Heart left ventricle (tissue), 16 donors: ENCODE results near the gene CYP46A1. TPM values are rescaled to one million over a fixed set of nuclear protein-coding genes. Genes with fewer than 3 reads are reported as not detected.

Experiments
- ATAC-seq, 4 donors: fragments of 200-7000 bp; cut with Tn5 transposase; one replicate each; pipeline ENCODE4 v1.9.1; 2020 to 2022; ENCODE audit warnings: moderate library complexity in 4 of 4, mild to moderate bottlenecking in 3 of 4, moderate number of reproducible peaks in 1 of 4
- DNase-seq, 5 donors: peaks; one replicate each; pipeline ENCODE4 v3.0.0-alpha.2; 2020
- H3K27ac ChIP-seq, 12 donors: fragments of 200-600 bp; sonication (generic) in 4 of 12; one replicate each; pipeline versions ENCODE4 v1.5.0 to v1.8.0; 2016 to 2022; ENCODE audit warnings: mild to moderate bottlenecking in 2 of 12
- H3K27me3 ChIP-seq, 9 donors: fragments of 200-600 bp; sonication (generic) in 2 of 9; one replicate each; pipeline versions ENCODE4 v1.5.1 to v1.8.0; 2016 to 2022; ENCODE audit warnings: mild to moderate bottlenecking in 3 of 9
- H3K36me3 ChIP-seq, 9 donors: fragments of 200-600 bp; sonication (generic) in 2 of 9; one replicate each; pipeline versions ENCODE4 v1.5.0 to v1.8.0; 2018 to 2022; ENCODE audit warnings: mild to moderate bottlenecking in 2 of 9
- H3K4me1 ChIP-seq, 12 donors: fragments of 200-600 bp; sonication (generic) in 4 of 12; one replicate each; pipeline versions ENCODE4 v1.5.0 to v1.8.0; 2016 to 2022; ENCODE audit warnings: mild to moderate bottlenecking in 3 of 12
- H3K4me3 ChIP-seq, 12 donors: fragments of 200-600 bp; sonication (generic) in 4 of 12; one replicate each; pipeline versions ENCODE4 v1.5.0 to v1.8.0; 2017 to 2022; ENCODE audit warnings: mild to moderate bottlenecking in 9 of 12, moderate library complexity in 4 of 12
- H3K9me3 ChIP-seq, 12 donors: fragments of 200-600 bp; sonication (generic) in 4 of 12; one replicate each; pipeline versions ENCODE4 v1.5.0 to v1.8.0; 2016 to 2022; ENCODE audit warnings: mild to moderate bottlenecking in 1 of 12
- POLR2A ChIP-seq, 2 donors: fragments of 450-650 bp; IDR thresholded peaks; one replicate each; pipeline ENCODE4 v1.6.1; 2017; ENCODE audit warnings: antibody characterized with exemption in 2 of 2, mild to moderate bottlenecking in 2 of 2, moderate library complexity in 2 of 2
- WGBS, 4 donors: extraction: QIAGEN DNeasy Blood & Tissue Kit in 2 of 4; methylation state at CpG; one replicate each; pipeline versions ENCODE4 v1.1.5 to v1.1.7; 2013 to 2018; 5-methylcytosine and 5-hydroxymethylcytosine counted together
- intact Hi-C, 10 donors: fragments of 100-400 bp; cut with DNase I; formaldehyde crosslinking; loops; one replicate each; pipeline versions ENCODE4 v1.11.1 to v1.14.2; 2022
- polyA plus RNA-seq, 2 donors: library from polyadenylated mRNA; stranded (reverse); fragments of 200-250 nt; gene quantifications; one replicate each; pipeline ENCODE4 v1.2.3, GENCODE V29; 2013
- total RNA-seq, 9 donors: library from RNA; depleted of rRNA in 2 of 9; stranded (reverse); fragments of >200 nt in 2 of 9; fragmentation: NEBNext Ultra II Directional in 3 of 9; extraction: Animal tissue kit (Norgen Biotek cat#: 25700) in 3 of 9; gene quantifications; one replicate each; pipeline versions ENCODE4 v1.1.0 to v1.2.4, GENCODE V29; 2016 to 2023
- TF ChIP-seq, protein P1 (sequence below), 12 donors: fragments of 200-600 bp; sonication (generic) in 4 of 12; IDR thresholded peaks; one replicate each; pipeline versions ENCODE4 v1.5.0 to v1.8.0; 2018 to 2022; ENCODE audit warnings: antibody characterized with exemption in 12 of 12, mild to moderate bottlenecking in 5 of 12
- donor health status: ischemic (EF 13 %, LVEDD 7.1; RV severe dilation, severe dysfunction).
- donor health status: healthy with polysubstance abuse.
- donor health status: DM: no; HTN: yes; CAD: no.
- donor health status: DM: no; HTN: no; CAD: no.
- donor health status: ischemic (EF 25% LVEDD 6.9; RV normal size, moderate dysfunction).
- donor health status: ischemic (EF 25% LVEDD 5.7; RV mildly dilated, moderate dysfunction).
- donor health status: healthy.
- donor health status: DM: yes; HTN: yes; CAD: no.
- donor health status: ischemic (EF 35%, LVEDD 5.7; RV mildly dilated, moderate dysfunction).
- donor health status: nonischemic (EF 11% LVEDD 7.7; RV severe dilation, severe dysfunction).
- donor health status: DM: yes; HTN: yes; CAD: no.
- donor health status: PGD.
- donor health status: ischemic (EF 29% LVEDD 5.4; RV normal size, mild dysfunction).
- donor health status: nonischemic (EF 23%, LVEDD 6.1; RV moderate dilation, normal function).

Gene CYP46A1
- total and polyA plus RNA-seq, 11 donors, result 1.5 to 8.0 (median 3.4) TPM

DNA sequence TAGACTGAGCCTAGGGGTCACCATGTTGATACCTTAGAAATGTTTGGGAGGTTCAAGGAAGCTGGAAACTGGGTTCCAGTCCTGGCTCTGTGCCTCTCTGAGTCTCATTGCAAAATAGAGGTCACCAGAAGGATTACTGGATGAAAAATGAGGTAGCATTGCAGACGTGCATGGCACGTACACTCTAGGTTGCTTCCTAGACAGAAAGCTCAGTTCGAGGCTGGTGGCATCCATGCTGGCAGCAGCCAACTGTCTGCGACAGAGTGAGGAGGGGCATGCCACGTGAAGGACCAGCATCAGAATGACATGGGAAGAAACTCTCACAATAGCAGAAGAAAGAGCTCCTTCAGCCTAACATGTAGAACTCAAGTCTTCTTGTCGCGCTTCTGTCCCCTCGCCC, 4.6 kb upstream of the CYP46A1 start:
- Histone ChIP-seq H3K27ac (no peak overlapping the region), H3K4me3 (no peak overlapping the region), H3K4me1 (peaks cover 0 to 16% (median 10%) of the 10 kb centered on the region in 12 donors), H3K9me3 (peaks cover 0 to 20% (median 7%) of the 10 kb centered on the region in 12 donors), H3K27me3 (peaks cover 0 to 11% (median 0%) of the 10 kb centered on the region in 9 donors), H3K36me3 (no peaks in the 10 kb centered on the region)
- DNase-seq, result no peak
- ATAC-seq, result no peak
- intact Hi-C loops, result no loop called here
- WGBS, 4 donors, result 81 to 89% (median 88%) methylated on average over 8 of the region's 8 CpGs
- TF ChIP-seq POLR2A (IDR thresholded peaks at IDR 0.05), result no peak
- TF ChIP-seq, protein P1, sequence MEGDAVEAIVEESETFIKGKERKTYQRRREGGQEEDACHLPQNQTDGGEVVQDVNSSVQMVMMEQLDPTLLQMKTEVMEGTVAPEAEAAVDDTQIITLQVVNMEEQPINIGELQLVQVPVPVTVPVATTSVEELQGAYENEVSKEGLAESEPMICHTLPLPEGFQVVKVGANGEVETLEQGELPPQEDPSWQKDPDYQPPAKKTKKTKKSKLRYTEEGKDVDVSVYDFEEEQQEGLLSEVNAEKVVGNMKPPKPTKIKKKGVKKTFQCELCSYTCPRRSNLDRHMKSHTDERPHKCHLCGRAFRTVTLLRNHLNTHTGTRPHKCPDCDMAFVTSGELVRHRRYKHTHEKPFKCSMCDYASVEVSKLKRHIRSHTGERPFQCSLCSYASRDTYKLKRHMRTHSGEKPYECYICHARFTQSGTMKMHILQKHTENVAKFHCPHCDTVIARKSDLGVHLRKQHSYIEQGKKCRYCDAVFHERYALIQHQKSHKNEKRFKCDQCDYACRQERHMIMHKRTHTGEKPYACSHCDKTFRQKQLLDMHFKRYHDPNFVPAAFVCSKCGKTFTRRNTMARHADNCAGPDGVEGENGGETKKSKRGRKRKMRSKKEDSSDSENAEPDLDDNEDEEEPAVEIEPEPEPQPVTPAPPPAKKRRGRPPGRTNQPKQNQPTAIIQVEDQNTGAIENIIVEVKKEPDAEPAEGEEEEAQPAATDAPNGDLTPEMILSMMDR (IDR thresholded peaks at IDR 0.05), result no peak

GRCh38 chr14:99679996-99680395, 4.1 kb upstream of the CYP46A1 start:
- intact Hi-C loops, result loop anchor here in 4 of 10 donors (5.0 kb wide), 2 partner anchors 47 to 207 kb away; no protein-coding TSS in a partner anchor
- Histone ChIP-seq H3K4me3 (no peak overlapping the region), H3K4me1 (peaks cover 0 to 20% (median 13%) of the 10 kb centered on the region in 12 donors), H3K27me3 (peaks cover 0 to 11% (median 0%) of the 10 kb centered on the region in 9 donors), H3K27ac (no peak overlapping the region), H3K36me3 (no peaks in the 10 kb centered on the region), H3K9me3 (peaks cover 0 to 20% (median 7%) of the 10 kb centered on the region in 12 donors)
- DNase-seq (peak in 1 of 5 donors; percentile 20), ATAC-seq (no peak)
- TF ChIP-seq, protein P1 (IDR thresholded peaks at IDR 0.05), result no peak
- no peak for TF ChIP-seq POLR2A (IDR thresholded peaks at IDR 0.05)
- 56 to 66% (median 61%) methylated on average over 5 of the region's 5 CpGs for WGBS, 4 donors

- no peak for TF ChIP-seq POLR2A (IDR thresholded peaks at IDR 0.05)
- TF ChIP-seq, protein P1 (IDR thresholded peaks at IDR 0.05), result no peak
- H3K4me3 ChIP-seq, result no peak overlapping the region
- intact Hi-C loops, result loop anchor here in 4 of 10 donors (5.0 kb wide), 2 partner anchors 46 to 206 kb away; no protein-coding TSS in a partner anchor
- peaks cover 0 to 3% (median 0%) of the 10 kb centered on the region in 9 donors for H3K27me3 ChIP-seq
- peaks cover 0 to 20% (median 7%) of the 10 kb centered on the region in 12 donors for H3K9me3 ChIP-seq
- ATAC-seq (no peak), DNase-seq (peak in 1 of 5 donors; percentile 13)
- 66 to 74% (median 72%) methylated on average over 12 of the region's 12 CpGs for WGBS, 4 donors
- H3K27ac ChIP-seq, result no peak overlapping the region
- no peaks in the 10 kb centered on the region for H3K36me3 ChIP-seq
- H3K4me1 ChIP-seq, result peaks cover 0 to 20% (median 13%) of the 10 kb centered on the region in 12 donors
Measured at GRCh38 chr14:99681101-99681831, 2.8 kb upstream of the CYP46A1 start.

DNA sequence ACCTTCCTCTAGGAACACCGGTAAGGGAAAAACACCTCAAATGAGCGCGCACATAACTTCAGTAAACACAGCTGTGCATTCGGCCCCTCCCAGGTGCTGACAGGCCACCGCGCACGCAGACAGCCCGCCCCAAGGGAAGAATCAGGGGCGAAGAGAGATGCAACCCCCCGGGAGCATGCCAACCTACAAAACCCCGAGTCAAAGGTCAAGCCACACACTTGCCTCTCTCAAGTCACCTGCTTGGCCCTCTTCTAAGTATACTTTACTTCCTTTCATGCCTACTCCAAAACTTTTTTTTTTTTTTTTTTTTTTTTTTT, 2.3 kb upstream of the CYP46A1 start:
- H3K27me3 ChIP-seq, result peaks cover 0 to 3% (median 0%) of the 10 kb centered on the region in 9 donors
- DNase-seq (peak in 2 of 5 donors; percentile 11 to 17), ATAC-seq (no peak)
- H3K4me3 ChIP-seq, result no peak overlapping the region
- H3K36me3 ChIP-seq, result no peaks in the 10 kb centered on the region
- H3K27ac ChIP-seq, result no peak overlapping the region
- peaks cover 0 to 20% (median 13%) of the 10 kb centered on the region in 12 donors for H3K4me1 ChIP-seq
- intact Hi-C loops, result loop anchor here (1.0 to 5.0 kb wide), 4 partner anchors 46 to 206 kb away; no protein-coding TSS in a partner anchor
- no peak for TF ChIP-seq POLR2A (IDR thresholded peaks at IDR 0.05)
- TF ChIP-seq, protein P1 (IDR thresholded peaks at IDR 0.05), result no peak
- 69 to 83% (median 80%) methylated on average over 11 of the region's 11 CpGs for WGBS, 4 donors
- H3K9me3 ChIP-seq, result peaks cover 0 to 20% (median 7%) of the 10 kb centered on the region in 12 donors
